Neural progenitor cell (in vitro differentiated cells): ENCODE results near the gene PCSK5. TPM values are rescaled to one million over a fixed set of nuclear protein-coding genes. Genes with fewer than 3 reads are reported as not detected.

Source experiments
- DNase-seq: peaks from one replicate; pipeline ENCODE4 v3.0.0-alpha.2; 2016; ENCODE audit warnings: low spot score
- H2AFZ ChIP-seq: fragments of 200-600 bp; sonication (generic); replicated peaks from 2 replicates; pipeline ENCODE4 v1.6.1; 2016; ENCODE audit warnings: antibody characterized with exemption
- H3F3A ChIP-seq: fragments of 200-600 bp; sonication (generic); 2 replicates; pipeline ENCODE4 v1.6.1; 2016; ENCODE audit warnings: antibody characterized with exemption, low read depth
- H3K27ac ChIP-seq: fragments of 200-600 bp; sonication (generic); 2 replicates; pipeline ENCODE4 v1.5.1; 2016; ENCODE audit warnings: mild to moderate bottlenecking
- H3K27me3 ChIP-seq: fragments of 200-600 bp; sonication (generic); 2 replicates; pipeline ENCODE4 v1.6.1; 2016; ENCODE audit warnings: mild to moderate bottlenecking, moderate library complexity
- H3K36me3 ChIP-seq: fragments of 200-600 bp; sonication (generic); 2 replicates; pipeline ENCODE4 v1.5.1; 2016
- H3K4me1 ChIP-seq: fragments of 200-600 bp; sonication (generic); 2 replicates; pipeline ENCODE4 v1.6.1; 2016; ENCODE audit warnings: mixed run types
- H3K4me2 ChIP-seq: fragments of 200-600 bp; sonication (generic); 2 replicates; pipeline ENCODE4 v1.6.1; 2016
- H3K4me3 ChIP-seq: fragments of 200-600 bp; sonication (generic); 2 replicates; pipeline ENCODE4 v1.5.1; 2016
- H3K79me2 ChIP-seq: fragments of 200-600 bp; sonication (generic); 2 replicates; pipeline ENCODE4 v1.6.1; 2016; ENCODE audit warnings: low read depth
- H3K9ac ChIP-seq: fragments of 200-600 bp; sonication (generic); 2 replicates; pipeline ENCODE4 v1.6.1; 2016
- H3K9me3 ChIP-seq: fragments of 200-600 bp; sonication (generic); 2 replicates; pipeline ENCODE4 v1.5.1; 2016; ENCODE audit warnings: low read depth
- H4K20me1 ChIP-seq: fragments of 200-600 bp; sonication (generic); 2 replicates; pipeline ENCODE4 v1.6.1; 2016; ENCODE audit warnings: low read depth
- H3K27ac Mint-ChIP-seq: 3 replicates; pipeline ENCODE4 v1.8.0; 2021; ENCODE audit warnings: mixed read lengths
- H3K27me3 Mint-ChIP-seq: 2 replicates; pipeline ENCODE4 v1.8.0; 2022; ENCODE audit warnings: low read depth, mild to moderate bottlenecking, inconsistent platforms, moderate library complexity, mixed read lengths; ENCODE audit not compliant: insufficient read depth
- H3K36me3 Mint-ChIP-seq: 3 replicates; pipeline ENCODE4 v1.8.0; 2021; ENCODE audit warnings: mixed read lengths
- H3K4me1 Mint-ChIP-seq: 3 replicates; pipeline ENCODE4 v1.8.0; 2021; ENCODE audit warnings: mixed read lengths
- H3K4me3 Mint-ChIP-seq: 3 replicates; pipeline ENCODE4 v1.8.0; 2021; ENCODE audit warnings: mild to moderate bottlenecking, moderate library complexity, mixed read lengths
- H3K9me3 Mint-ChIP-seq: 3 replicates; pipeline ENCODE4 v1.8.0; 2020; ENCODE audit warnings: mixed read lengths
- EZH2 ChIP-seq: fragments of 200-600 bp; sonication (generic); IDR thresholded peaks from 2 replicates; pipeline ENCODE4 v1.6.1; 2017; ENCODE audit warnings: antibody characterized with exemption, mild to moderate bottlenecking, moderate library complexity
- EZH2phosphoT487 ChIP-seq: fragments of 200-600 bp; sonication (generic); IDR thresholded peaks from 2 replicates; pipeline ENCODE4 v1.6.1; 2017; ENCODE audit warnings: antibody characterized with exemption
- total RNA-seq: library from RNA; depleted of rRNA; stranded (reverse); fragments of >200 nt; gene quantifications from 2 replicates; pipeline ENCODE4 v1.2.3, GENCODE V29; 2015; ENCODE audit warnings: low replicate concordance
- TF ChIP-seq, protein P1 (sequence below): fragments of 200-600 bp; sonication (generic); IDR thresholded peaks from 2 replicates; pipeline ENCODE4 v1.5.1; 2017; ENCODE audit warnings: antibody characterized with exemption, mild to moderate bottlenecking

Gene PCSK5
- total RNA-seq, 1 donor from 2014 or later: 23.4 TPM

DNA sequence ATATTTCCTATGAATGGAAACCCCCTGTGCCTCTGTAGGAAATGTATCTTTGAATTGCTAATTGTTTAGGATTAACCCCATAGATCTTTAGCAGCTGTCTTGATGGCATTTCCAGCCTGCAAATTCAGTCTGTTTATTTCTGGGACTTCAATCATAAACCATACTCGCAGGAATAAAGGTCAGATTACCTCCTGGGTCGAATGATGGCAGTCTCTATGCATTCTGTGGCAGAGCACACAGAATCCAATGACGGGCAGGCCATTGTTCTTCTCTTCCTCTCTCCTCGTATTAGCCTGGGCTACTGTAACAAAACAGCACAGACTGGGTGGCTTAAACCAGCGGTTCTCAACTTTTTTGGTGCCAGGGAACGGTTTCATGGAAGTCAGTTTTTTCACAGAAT lies 199.9 kb downstream of the PCSK5 start:
- Histone ChIP-seq H3K9ac (no peak overlapping the region), H2AFZ (no peak overlapping the region), H3K4me3 (no peak overlapping the region), H3F3A (no peaks in the 10 kb centered on the region), H3K79me2 (no peaks in the 10 kb centered on the region), H3K9me3 (no peaks in the 10 kb centered on the region), H3K36me3 (no peaks in the 10 kb centered on the region), H4K20me1 (no peaks in the 10 kb centered on the region), H3K27me3 (no peaks in the 10 kb centered on the region), H3K4me2 (no peak overlapping the region), H3K27ac (no peak overlapping the region), H3K4me1 (no peaks in the 10 kb centered on the region)
- Mint-ChIP-seq H3K4me3 (no peak overlapping the region), H3K9me3 (peaks cover 3% of the 10 kb centered on the region), H3K27me3 (no peaks in the 10 kb centered on the region), H3K27ac (no peak overlapping the region), H3K4me1 (no peaks in the 10 kb centered on the region), H3K36me3 (peaks cover 13% of the 10 kb centered on the region)
- DNase-seq: no peak
- TF ChIP-seq EZH2phosphoT487 (no peak), EZH2 (no peak)
- TF ChIP-seq, protein P1, sequence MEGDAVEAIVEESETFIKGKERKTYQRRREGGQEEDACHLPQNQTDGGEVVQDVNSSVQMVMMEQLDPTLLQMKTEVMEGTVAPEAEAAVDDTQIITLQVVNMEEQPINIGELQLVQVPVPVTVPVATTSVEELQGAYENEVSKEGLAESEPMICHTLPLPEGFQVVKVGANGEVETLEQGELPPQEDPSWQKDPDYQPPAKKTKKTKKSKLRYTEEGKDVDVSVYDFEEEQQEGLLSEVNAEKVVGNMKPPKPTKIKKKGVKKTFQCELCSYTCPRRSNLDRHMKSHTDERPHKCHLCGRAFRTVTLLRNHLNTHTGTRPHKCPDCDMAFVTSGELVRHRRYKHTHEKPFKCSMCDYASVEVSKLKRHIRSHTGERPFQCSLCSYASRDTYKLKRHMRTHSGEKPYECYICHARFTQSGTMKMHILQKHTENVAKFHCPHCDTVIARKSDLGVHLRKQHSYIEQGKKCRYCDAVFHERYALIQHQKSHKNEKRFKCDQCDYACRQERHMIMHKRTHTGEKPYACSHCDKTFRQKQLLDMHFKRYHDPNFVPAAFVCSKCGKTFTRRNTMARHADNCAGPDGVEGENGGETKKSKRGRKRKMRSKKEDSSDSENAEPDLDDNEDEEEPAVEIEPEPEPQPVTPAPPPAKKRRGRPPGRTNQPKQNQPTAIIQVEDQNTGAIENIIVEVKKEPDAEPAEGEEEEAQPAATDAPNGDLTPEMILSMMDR: no peak

DNA sequence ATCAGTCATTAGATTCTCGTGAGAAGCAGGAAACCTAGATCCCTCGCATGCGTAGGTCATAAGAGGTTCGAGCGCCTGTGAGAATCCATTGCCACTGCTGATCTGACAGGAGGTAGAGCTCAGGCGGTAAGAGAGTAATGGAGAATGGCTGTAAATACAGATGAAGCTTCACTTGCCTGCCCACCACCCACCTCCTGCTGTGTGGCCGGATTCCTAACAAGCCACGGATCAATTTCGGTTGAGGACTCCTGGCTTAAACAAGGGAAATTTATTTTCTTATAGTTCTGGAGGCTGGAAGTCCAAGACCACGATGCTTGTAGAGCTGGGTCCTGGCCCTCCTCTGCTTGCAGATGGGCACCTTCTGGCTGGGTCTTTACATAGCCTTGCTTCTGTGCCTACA lies 200.4 kb downstream of the PCSK5 start:
- H3K27me3 ChIP-seq: no peaks in the 10 kb centered on the region
- no peaks in the 10 kb centered on the region for H3K36me3 ChIP-seq
- H3K9ac ChIP-seq: no peak overlapping the region
- no peaks in the 10 kb centered on the region for H3K27me3 Mint-ChIP-seq
- H3K4me3 Mint-ChIP-seq: no peak overlapping the region
- H3K4me2 ChIP-seq: no peak overlapping the region
- H3K36me3 Mint-ChIP-seq: peaks cover 17% of the 10 kb centered on the region
- TF ChIP-seq EZH2 (no peak), EZH2phosphoT487 (no peak)
- TF ChIP-seq, protein P1: no peak
- H3K9me3 Mint-ChIP-seq: peaks cover 3% of the 10 kb centered on the region
- H4K20me1 ChIP-seq: no peaks in the 10 kb centered on the region
- no peaks in the 10 kb centered on the region for H3K79me2 ChIP-seq
- H3K4me3 ChIP-seq: no peak overlapping the region
- H3K9me3 ChIP-seq: no peaks in the 10 kb centered on the region
- no peaks in the 10 kb centered on the region for H3K4me1 ChIP-seq
- H2AFZ ChIP-seq: no peak overlapping the region
- no peaks in the 10 kb centered on the region for H3K4me1 Mint-ChIP-seq
- DNase-seq: no peak
- H3K27ac ChIP-seq: no peak overlapping the region
- H3K27ac Mint-ChIP-seq: no peak overlapping the region
- H3F3A ChIP-seq: no peaks in the 10 kb centered on the region

- Histone ChIP-seq H3K9ac (no peak overlapping the region), H3K36me3 (no peaks in the 10 kb centered on the region), H3K27me3 (no peaks in the 10 kb centered on the region), H3K4me3 (no peak overlapping the region), H3K4me2 (no peak overlapping the region), H3K27ac (no peak overlapping the region), H3F3A (no peaks in the 10 kb centered on the region), H3K4me1 (no peaks in the 10 kb centered on the region), H2AFZ (no peak overlapping the region), H3K79me2 (no peaks in the 10 kb centered on the region), H4K20me1 (no peaks in the 10 kb centered on the region), H3K9me3 (no peaks in the 10 kb centered on the region)
- Mint-ChIP-seq H3K36me3 (peaks cover 18% of the 10 kb centered on the region), H3K4me3 (no peak overlapping the region), H3K9me3 (peaks cover 3% of the 10 kb centered on the region), H3K27me3 (no peaks in the 10 kb centered on the region), H3K4me1 (no peaks in the 10 kb centered on the region), H3K27ac (no peak overlapping the region)
- TF ChIP-seq EZH2phosphoT487 (no peak), EZH2 (no peak)
- TF ChIP-seq, protein P1: no peak
- no peak for DNase-seq
Observed at GRCh38 chr9:76092572-76092971, 202.1 kb downstream of the PCSK5 start.
